Embryonic facial prominence (tissue), 1 donor: ENCODE measurements around the gene NECTIN1.
"Not testable (repeated sequence)": the region's sequence is repeated elsewhere in the genome, so short reads cannot be mapped to it uniquely, and the experiment has no call there.

Experiments used
- DNase-seq: peaks from one replicate; pipeline ENCODE4 v3.0.0-alpha.2; 2016; ENCODE audit errors: extremely low spot score

NECTIN1 gene

GRCh38 chr11:119618208-119618909 is 110.6 kb downstream of the NECTIN1 start:
- DNase-seq = no peak

- no peak for DNase-seq
These were observed 111.7 kb downstream of the NECTIN1 start for GRCh38 chr11:119617340-119617713.

- no peak for DNase-seq
These were observed 112.2 kb downstream of the NECTIN1 start for GRCh38 chr11:119616586-119617339.

GRCh38 chr11:119615882-119616196 is 113.2 kb downstream of the NECTIN1 start:
- no peak for DNase-seq

- no peak for DNase-seq
These were observed 113.8 kb downstream of the NECTIN1 start for GRCh38 chr11:119615003-119615881.

GRCh38 chr11:119614222-119615002 is 114.6 kb downstream of the NECTIN1 start:
- no peak for DNase-seq

- DNase-seq = no peak
These were observed 116.2 kb downstream of the NECTIN1 start for GRCh38 chr11:119612814-119613213.

- no peak for DNase-seq
These were observed 118.1 kb downstream of the NECTIN1 start for GRCh38 chr11:119610836-119611426.

- no peak for DNase-seq
These were observed 120.2 kb downstream of the NECTIN1 start for GRCh38 chr11:119608781-119609180.

- no peak for DNase-seq
These were observed 120.8 kb downstream of the NECTIN1 start for GRCh38 chr11:119608201-119608600.

GRCh38 chr11:119607726-119608125 is 121.3 kb downstream of the NECTIN1 start:
- no peak for DNase-seq

- no peak for DNase-seq
These were observed 123.8 kb downstream of the NECTIN1 start for GRCh38 chr11:119605137-119605665.

GRCh38 chr11:119602745-119603373 is 126.1 kb downstream of the NECTIN1 start:
- no peak for DNase-seq

GRCh38 chr11:119599864-119600541 is 129.0 kb downstream of the NECTIN1 start:
- DNase-seq = no peak

- DNase-seq = not testable (repeated sequence)
These were observed 133.1 kb downstream of the NECTIN1 start for GRCh38 chr11:119595941-119596340.

GRCh38 chr11:119594639-119595249 is 134.3 kb downstream of the NECTIN1 start:
- DNase-seq = no peak

GRCh38 chr11:119593346-119593745 is 135.7 kb downstream of the NECTIN1 start:
- DNase-seq = no peak

- no peak for DNase-seq
These were observed 136.4 kb downstream of the NECTIN1 start for GRCh38 chr11:119592642-119593041.

GRCh38 chr11:119591836-119592310 is 137.1 kb downstream of the NECTIN1 start:
- DNase-seq = no peak
